Testis (tissue), 2 donors: ENCODE measurements around the gene FOXB1.

Experiments
- CTCF ChIP-seq, 3 experiments: fragments of 450-650 bp in 2 of 3; fragments of 200-600 bp in 1 of 3; sonication (generic) in 1 of 3; IDR thresholded peaks; one replicate each; pipeline ENCODE4 v1.5.1; 2016 to 2019; ENCODE audit warnings: antibody characterized with exemption in 3 of 3, mild to moderate bottlenecking in 2 of 3, moderate library complexity in 1 of 3
- POLR2A ChIP-seq: fragments of 450-650 bp; IDR thresholded peaks from one replicate; pipeline ENCODE4 v1.6.1; 2017; ENCODE audit warnings: antibody characterized with exemption, mild to moderate bottlenecking, moderate library complexity

- TF ChIP-seq CTCF (IDR thresholded peaks at IDR 0.05) = no peak
- TF ChIP-seq POLR2A = no peak
Observed at GRCh38 chr15:60004846-60005351, 788 bp downstream of the FOXB1 start.
